Measurements from ENCODE around the gene SDF4.

The SDF4 gene

GRCh38 chr1:1247341-1247913 lies 15.6 kb upstream of the SDF4 start:
- no peak overlapping the region for H3K27ac ChIP-seq (ENCODE audit: low read depth, low read length, poor library complexity, severe bottlenecking)
- no peaks in the 10 kb centered on the region for H4K20me1 ChIP-seq (ENCODE audit: insufficient read depth, low read length)
- no peaks in the 10 kb centered on the region; the same call in 1 of the 2 replicates for H3K36me3 ChIP-seq (ENCODE audit: insufficient read depth, low read length)
- H3K4me3 ChIP-seq (ENCODE audit: low read depth, low read length, poor library complexity, severe bottlenecking) = no peak overlapping the region
- TF ChIP-seq EZH2 (IDR thresholded peaks at IDR 0.05; ENCODE audit: borderline replicate concordance, low read length) (no peak), CTCF (IDR thresholded peaks at IDR 0.05; ENCODE audit: low read length) (no peak)
- H3K9me2 ChIP-seq (ENCODE audit: low read depth, low read length) = no peaks in the 10 kb centered on the region
- peaks cover 9% of the 10 kb centered on the region for H3K4me1 ChIP-seq (ENCODE audit: insufficient read depth, low read length, severe bottlenecking)
- no peak overlapping the region for H2AFZ ChIP-seq (ENCODE audit: low read length)
- no peak overlapping the region for H3K9ac ChIP-seq (ENCODE audit: low read length)
- no peaks in the 10 kb centered on the region for H3K79me2 ChIP-seq (ENCODE audit: insufficient read depth, low read length)
- peaks cover 11% of the 10 kb centered on the region; the same call in 1 of the 2 replicates for H3K27me3 ChIP-seq (ENCODE audit: insufficient read depth, low read length)
- H3K4me2 ChIP-seq (ENCODE audit: low read length) = no peak overlapping the region
- H3K9me3 ChIP-seq (ENCODE audit: low read length) = no peaks in the 10 kb centered on the region
- no peaks in the 10 kb centered on the region for H3F3A ChIP-seq (ENCODE audit: insufficient read depth, low read length)

- H3K9ac ChIP-seq (ENCODE audit: low read length) = no peak within 1 kb of the TSS
- H3K27ac ChIP-seq (ENCODE audit: low read depth, low read length, poor library complexity, severe bottlenecking) = no peak within 1 kb of the TSS
- TF ChIP-seq CTCF (IDR thresholded peaks at IDR 0.05; ENCODE audit: low read length) (no peak), EZH2 (IDR thresholded peaks at IDR 0.05; ENCODE audit: borderline replicate concordance, low read length) (no peak)
- no peaks in the 10 kb centered on the region for H3K36me3 ChIP-seq (ENCODE audit: insufficient read depth, low read length)
- no peaks in the 10 kb centered on the region for H4K20me1 ChIP-seq (ENCODE audit: insufficient read depth, low read length)
- H3K4me3 ChIP-seq (ENCODE audit: low read depth, low read length, poor library complexity, severe bottlenecking) = no peak within 1 kb of the TSS
- no peaks in the 10 kb centered on the region for H3K9me2 ChIP-seq (ENCODE audit: low read depth, low read length)
- no peaks in the 10 kb centered on the region for H3K9me3 ChIP-seq (ENCODE audit: low read length)
- H3K79me2 ChIP-seq (ENCODE audit: insufficient read depth, low read length) = no peaks in the 10 kb centered on the region
- H3K27me3 ChIP-seq (ENCODE audit: insufficient read depth, low read length) = peaks cover 15% of the 10 kb centered on the region; the same call in 1 of the 2 replicates
- peaks cover 9% of the 10 kb centered on the region for H3K4me1 ChIP-seq (ENCODE audit: insufficient read depth, low read length, severe bottlenecking)
- H2AFZ ChIP-seq (ENCODE audit: low read length) = no peak within 1 kb of the TSS
- no peaks in the 10 kb centered on the region for H3F3A ChIP-seq (ENCODE audit: insufficient read depth, low read length)
- H3K4me2 ChIP-seq (ENCODE audit: low read length) = no peak within 1 kb of the TSS
Observed at GRCh38 chr1:1246577-1247340, 15.0 kb upstream of the SDF4 start, which contains the start of gene C1QTNF12. C1QTNF12 (minus strand) TSS chr1:1246722; CDS start chr1:1246690, 32 bp downstream.

DNA sequence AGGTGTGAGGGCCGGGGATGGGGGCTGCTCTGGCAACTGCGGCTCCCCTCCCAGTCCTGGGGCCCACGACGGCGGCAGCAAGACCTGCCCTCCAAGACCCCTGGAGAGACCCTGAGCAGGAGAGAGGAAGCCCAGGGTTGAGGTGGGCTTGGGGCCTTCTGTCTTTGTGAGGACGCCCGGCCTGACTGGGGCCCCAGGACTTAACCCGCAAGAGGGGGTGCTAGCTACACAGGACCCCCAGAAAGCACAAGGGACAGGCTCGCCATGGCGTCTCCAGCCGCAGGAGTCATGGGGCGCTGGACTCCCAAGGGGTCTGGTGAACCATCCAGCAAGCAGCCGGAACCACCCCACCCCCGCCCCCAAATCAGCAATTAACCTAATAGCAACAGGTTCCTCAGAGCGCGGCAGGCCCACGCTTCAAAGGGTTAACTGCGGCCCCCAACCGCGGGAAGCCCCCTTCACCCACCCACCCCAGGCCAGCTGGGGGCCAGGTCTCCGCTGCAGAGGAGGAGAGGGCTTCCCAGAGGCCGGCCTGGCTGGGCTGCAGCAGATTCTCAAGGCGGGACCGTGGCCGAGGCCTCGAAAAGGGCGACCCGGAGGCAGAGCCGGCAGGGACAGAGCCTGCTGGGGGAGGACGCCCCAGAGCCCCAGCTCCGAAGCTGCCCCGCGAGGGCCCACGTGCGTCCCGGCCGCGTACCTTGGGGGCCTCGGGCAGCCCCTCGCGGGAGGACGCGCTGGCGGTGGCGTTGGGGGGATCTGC lies 14.2 kb upstream of the SDF4 start:
- Histone ChIP-seq H3K9me3 (ENCODE audit: low read length) (no peaks in the 10 kb centered on the region), H3K4me1 (ENCODE audit: insufficient read depth, low read length, severe bottlenecking) (peaks cover 7% of the 10 kb centered on the region), H3K27ac (ENCODE audit: low read depth, low read length, poor library complexity, severe bottlenecking) (no peak overlapping the region), H4K20me1 (ENCODE audit: insufficient read depth, low read length) (no peaks in the 10 kb centered on the region), H3K9me2 (ENCODE audit: low read depth, low read length) (no peaks in the 10 kb centered on the region), H2AFZ (ENCODE audit: low read length) (no peak overlapping the region), H3K4me3 (ENCODE audit: low read depth, low read length, poor library complexity, severe bottlenecking) (no peak overlapping the region), H3K9ac (ENCODE audit: low read length) (no peak overlapping the region), H3K36me3 (ENCODE audit: insufficient read depth, low read length) (no peaks in the 10 kb centered on the region), H3K27me3 (ENCODE audit: insufficient read depth, low read length) (peaks cover 20% of the 10 kb centered on the region; the same call in 1 of the 2 replicates), H3K79me2 (ENCODE audit: insufficient read depth, low read length) (no peaks in the 10 kb centered on the region), H3K4me2 (ENCODE audit: low read length) (no peak overlapping the region), H3F3A (ENCODE audit: insufficient read depth, low read length) (no peaks in the 10 kb centered on the region)
- TF ChIP-seq EZH2 (IDR thresholded peaks at IDR 0.05; ENCODE audit: borderline replicate concordance, low read length) (no peak), CTCF (IDR thresholded peaks at IDR 0.05; ENCODE audit: low read length) (no peak)

All from OCI-LY1 (cell line).